Tibial nerve (tissue), 4 donors: ENCODE results near the gene MEX3D.

Experiments
- EP300 ChIP-seq, 2 donors: sonication (generic); formaldehyde crosslinking; IDR thresholded peaks; one replicate each; pipeline ENCODE4 v1.6.1; 2017; ENCODE audit warnings: antibody characterized with exemption in 2 of 2, mild to moderate bottlenecking in 1 of 2
- TF ChIP-seq, protein P1 (sequence below), 5 experiments: fragments of 200-600 bp in 3 of 5; fragments of 450-650 bp in 2 of 5; sonication (generic) in 3 of 5; IDR thresholded peaks; one replicate each; pipeline ENCODE4 v1.5.1; 2016 to 2019; ENCODE audit warnings: antibody characterized with exemption in 5 of 5, mild to moderate bottlenecking in 3 of 5, moderate library complexity in 2 of 5

DNA sequence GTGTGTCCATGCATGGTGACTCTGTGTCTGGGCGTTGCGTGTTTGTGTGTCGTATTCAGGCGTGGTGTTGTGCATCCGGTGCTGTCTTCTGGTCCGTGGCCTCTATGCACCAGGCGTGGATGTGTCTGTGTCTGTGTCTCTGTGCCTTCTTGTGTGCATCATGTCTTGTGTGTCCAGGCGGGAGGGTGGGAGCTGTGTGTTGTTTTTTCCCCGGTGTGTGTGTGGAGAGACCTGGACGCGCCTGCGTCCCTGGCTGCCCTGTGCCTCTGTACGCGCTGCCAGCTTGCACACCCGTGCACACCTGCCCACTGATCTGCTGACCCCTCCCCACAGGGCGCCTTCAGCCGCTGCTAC is 43.2 kb downstream of the MEX3D start:
- TF ChIP-seq EP300 (IDR thresholded peaks at IDR 0.05) = no peak
- TF ChIP-seq, protein P1, sequence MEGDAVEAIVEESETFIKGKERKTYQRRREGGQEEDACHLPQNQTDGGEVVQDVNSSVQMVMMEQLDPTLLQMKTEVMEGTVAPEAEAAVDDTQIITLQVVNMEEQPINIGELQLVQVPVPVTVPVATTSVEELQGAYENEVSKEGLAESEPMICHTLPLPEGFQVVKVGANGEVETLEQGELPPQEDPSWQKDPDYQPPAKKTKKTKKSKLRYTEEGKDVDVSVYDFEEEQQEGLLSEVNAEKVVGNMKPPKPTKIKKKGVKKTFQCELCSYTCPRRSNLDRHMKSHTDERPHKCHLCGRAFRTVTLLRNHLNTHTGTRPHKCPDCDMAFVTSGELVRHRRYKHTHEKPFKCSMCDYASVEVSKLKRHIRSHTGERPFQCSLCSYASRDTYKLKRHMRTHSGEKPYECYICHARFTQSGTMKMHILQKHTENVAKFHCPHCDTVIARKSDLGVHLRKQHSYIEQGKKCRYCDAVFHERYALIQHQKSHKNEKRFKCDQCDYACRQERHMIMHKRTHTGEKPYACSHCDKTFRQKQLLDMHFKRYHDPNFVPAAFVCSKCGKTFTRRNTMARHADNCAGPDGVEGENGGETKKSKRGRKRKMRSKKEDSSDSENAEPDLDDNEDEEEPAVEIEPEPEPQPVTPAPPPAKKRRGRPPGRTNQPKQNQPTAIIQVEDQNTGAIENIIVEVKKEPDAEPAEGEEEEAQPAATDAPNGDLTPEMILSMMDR (IDR thresholded peaks at IDR 0.05) = no peak
